ENCODE measurements around the gene XRN1.

GRCh38 chr3:142460689-142461088 is 12.9 kb upstream of the XRN1 start:
- TF ChIP-seq SIN3A (IDR thresholded peaks at IDR 0.05; ENCODE audit: borderline replicate concordance, insufficient read depth, low read depth, low read length) (no peak), POLR2AphosphoS5 (IDR thresholded peaks at IDR 0.05; ENCODE audit: low read depth, low read length) (no peak)
- TF ChIP-seq, protein P1, sequence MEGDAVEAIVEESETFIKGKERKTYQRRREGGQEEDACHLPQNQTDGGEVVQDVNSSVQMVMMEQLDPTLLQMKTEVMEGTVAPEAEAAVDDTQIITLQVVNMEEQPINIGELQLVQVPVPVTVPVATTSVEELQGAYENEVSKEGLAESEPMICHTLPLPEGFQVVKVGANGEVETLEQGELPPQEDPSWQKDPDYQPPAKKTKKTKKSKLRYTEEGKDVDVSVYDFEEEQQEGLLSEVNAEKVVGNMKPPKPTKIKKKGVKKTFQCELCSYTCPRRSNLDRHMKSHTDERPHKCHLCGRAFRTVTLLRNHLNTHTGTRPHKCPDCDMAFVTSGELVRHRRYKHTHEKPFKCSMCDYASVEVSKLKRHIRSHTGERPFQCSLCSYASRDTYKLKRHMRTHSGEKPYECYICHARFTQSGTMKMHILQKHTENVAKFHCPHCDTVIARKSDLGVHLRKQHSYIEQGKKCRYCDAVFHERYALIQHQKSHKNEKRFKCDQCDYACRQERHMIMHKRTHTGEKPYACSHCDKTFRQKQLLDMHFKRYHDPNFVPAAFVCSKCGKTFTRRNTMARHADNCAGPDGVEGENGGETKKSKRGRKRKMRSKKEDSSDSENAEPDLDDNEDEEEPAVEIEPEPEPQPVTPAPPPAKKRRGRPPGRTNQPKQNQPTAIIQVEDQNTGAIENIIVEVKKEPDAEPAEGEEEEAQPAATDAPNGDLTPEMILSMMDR (IDR thresholded peaks at IDR 0.05) = no peak

Measured in Panc1 (cell line).